Esophagus squamous epithelium (tissue), 5 donors: ENCODE measurements around the gene TTC28. TPM values are rescaled to one million over a fixed set of nuclear protein-coding genes. Genes with fewer than 3 reads are reported as not detected.
"Not testable (repeated sequence)": the region's sequence is repeated elsewhere in the genome, so short reads cannot be mapped to it uniquely, and the experiment has no call there.

Experiments
- DNase-seq: peaks from one replicate; lab custom pipeline; 2025; lab: John Stamatoyannopoulos, UW
- H3K27ac ChIP-seq, 4 donors: fragments of 200-600 bp; sonication (generic); one replicate each; pipeline ENCODE4 v1.5.1; 2016 to 2019; ENCODE audit warnings: mild to moderate bottlenecking in 1 of 4
- H3K27me3 ChIP-seq, 4 donors: fragments of 200-600 bp; sonication (generic); 1 replicate in 3 of 4; 2 replicates in 1 of 4; pipeline versions ENCODE4 v1.5.1 to v1.6.0; 2017 to 2021; ENCODE audit warnings: antibody characterized with exemption in 1 of 4
- H3K36me3 ChIP-seq, 3 donors: fragments of 200-600 bp; sonication (generic); one replicate each; pipeline ENCODE4 v1.5.1; 2016 to 2019
- H3K4me1 ChIP-seq, 3 donors: fragments of 200-600 bp; sonication (generic); one replicate each; pipeline ENCODE4 v1.5.1; 2017 to 2019
- H3K4me3 ChIP-seq, 4 donors: fragments of 200-600 bp; sonication (generic); 1 replicate in 3 of 4; 2 replicates in 1 of 4; pipeline ENCODE4 v1.5.1; 2016 to 2019; ENCODE audit warnings: mild to moderate bottlenecking in 2 of 4, moderate library complexity in 1 of 4
- H3K9me3 ChIP-seq, 3 donors: fragments of 200-600 bp; sonication (generic); one replicate each; pipeline ENCODE4 v1.5.1; 2016 to 2019
- POLR2A ChIP-seq, 4 donors: fragments of 450-650 bp; IDR thresholded peaks; one replicate each; pipeline ENCODE4 v1.6.1; 2017; ENCODE audit warnings: antibody characterized with exemption in 4 of 4, mild to moderate bottlenecking in 4 of 4, moderate library complexity in 3 of 4
- WGBS, 2 donors: methylation state at CpG; one replicate each; pipeline ENCODE4 v1.1.5; 2018; 5-methylcytosine and 5-hydroxymethylcytosine counted together
- intact Hi-C: fragments of 100-400 bp; cut with DNase I; formaldehyde crosslinking; loops from one replicate; pipeline ENCODE4 v1.15.0; 2022
- total RNA-seq, 4 donors: library from RNA; depleted of rRNA; stranded (reverse); fragments of >200 nt; gene quantifications; one replicate each; pipeline ENCODE4 v1.1.0, GENCODE V29; 2016
- TF ChIP-seq, protein P1 (sequence below), 6 experiments: fragments of 450-650 bp in 4 of 6; fragments of 200-600 bp in 2 of 6; sonication (generic) in 2 of 6; IDR thresholded peaks; one replicate each; pipeline ENCODE4 v1.5.1; 2016 to 2019; ENCODE audit warnings: antibody characterized with exemption in 6 of 6, mild to moderate bottlenecking in 4 of 6, moderate library complexity in 4 of 6
- donor health status: DM: yes; HTN: yes; CAD: no.

Gene TTC28
- total RNA-seq, 4 donors from 2014 or later: 6.0 to 21.4 (median 7.7) TPM

DNA sequence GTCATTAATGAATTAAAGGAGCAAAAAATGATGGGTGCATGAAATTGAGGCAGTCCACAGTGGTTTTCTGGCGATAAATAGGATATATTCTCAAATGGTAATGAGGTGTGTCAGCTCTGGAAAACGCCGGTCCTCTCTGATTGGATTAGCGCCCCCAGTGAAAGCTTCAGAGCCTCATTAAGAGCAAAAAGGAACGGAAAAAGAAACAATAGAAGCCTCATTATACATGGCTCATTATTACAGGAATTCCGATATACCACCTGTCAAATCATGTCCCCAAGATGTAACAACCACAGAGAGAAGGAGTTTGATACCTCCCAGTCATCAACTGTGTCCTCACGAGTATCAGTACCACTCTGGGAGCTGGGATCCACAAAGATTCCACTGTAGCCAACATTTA is 584.9 kb downstream of the TTC28 start:
- H3K27ac ChIP-seq: no peak overlapping the region
- H3K4me3 ChIP-seq: no peak overlapping the region
- peaks cover 0 to 60% (median 0%) of the 10 kb centered on the region in 3 donors for H3K36me3 ChIP-seq
- no peak for DNase-seq
- no peaks in the 10 kb centered on the region for H3K9me3 ChIP-seq
- TF ChIP-seq POLR2A (IDR thresholded peaks at IDR 0.05): no peak
- TF ChIP-seq, protein P1, sequence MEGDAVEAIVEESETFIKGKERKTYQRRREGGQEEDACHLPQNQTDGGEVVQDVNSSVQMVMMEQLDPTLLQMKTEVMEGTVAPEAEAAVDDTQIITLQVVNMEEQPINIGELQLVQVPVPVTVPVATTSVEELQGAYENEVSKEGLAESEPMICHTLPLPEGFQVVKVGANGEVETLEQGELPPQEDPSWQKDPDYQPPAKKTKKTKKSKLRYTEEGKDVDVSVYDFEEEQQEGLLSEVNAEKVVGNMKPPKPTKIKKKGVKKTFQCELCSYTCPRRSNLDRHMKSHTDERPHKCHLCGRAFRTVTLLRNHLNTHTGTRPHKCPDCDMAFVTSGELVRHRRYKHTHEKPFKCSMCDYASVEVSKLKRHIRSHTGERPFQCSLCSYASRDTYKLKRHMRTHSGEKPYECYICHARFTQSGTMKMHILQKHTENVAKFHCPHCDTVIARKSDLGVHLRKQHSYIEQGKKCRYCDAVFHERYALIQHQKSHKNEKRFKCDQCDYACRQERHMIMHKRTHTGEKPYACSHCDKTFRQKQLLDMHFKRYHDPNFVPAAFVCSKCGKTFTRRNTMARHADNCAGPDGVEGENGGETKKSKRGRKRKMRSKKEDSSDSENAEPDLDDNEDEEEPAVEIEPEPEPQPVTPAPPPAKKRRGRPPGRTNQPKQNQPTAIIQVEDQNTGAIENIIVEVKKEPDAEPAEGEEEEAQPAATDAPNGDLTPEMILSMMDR (IDR thresholded peaks at IDR 0.05): no peak
- intact Hi-C loops: no loop called here
- no peaks in the 10 kb centered on the region for H3K4me1 ChIP-seq
- H3K27me3 ChIP-seq: no peaks in the 10 kb centered on the region
- WGBS, 2 donors: 79 to 87% methylated on average over 7 of the region's 7 CpGs

DNA sequence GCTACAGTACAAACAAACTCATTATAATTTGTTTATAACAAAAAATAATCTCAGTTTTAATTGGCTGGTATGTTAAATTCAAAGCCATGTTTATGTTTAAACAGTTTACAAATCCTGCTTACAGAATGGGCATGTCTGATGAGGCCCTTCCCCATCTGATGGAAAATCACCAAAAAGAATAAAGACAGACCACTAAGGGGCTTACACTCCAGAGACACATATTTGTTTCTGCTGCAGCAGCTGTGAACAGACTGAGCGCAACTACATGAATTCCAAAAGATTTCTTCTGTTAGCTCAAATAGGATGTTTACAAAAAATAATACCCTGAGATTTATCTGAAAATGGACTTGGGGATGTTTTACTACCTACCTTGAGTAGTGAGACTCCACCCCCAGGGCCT is 585.9 kb downstream of the TTC28 start:
- intact Hi-C loops: no loop called here
- WGBS, 2 donors: 92 to 100% methylated on average over 1 of the region's 1 CpG

DNA sequence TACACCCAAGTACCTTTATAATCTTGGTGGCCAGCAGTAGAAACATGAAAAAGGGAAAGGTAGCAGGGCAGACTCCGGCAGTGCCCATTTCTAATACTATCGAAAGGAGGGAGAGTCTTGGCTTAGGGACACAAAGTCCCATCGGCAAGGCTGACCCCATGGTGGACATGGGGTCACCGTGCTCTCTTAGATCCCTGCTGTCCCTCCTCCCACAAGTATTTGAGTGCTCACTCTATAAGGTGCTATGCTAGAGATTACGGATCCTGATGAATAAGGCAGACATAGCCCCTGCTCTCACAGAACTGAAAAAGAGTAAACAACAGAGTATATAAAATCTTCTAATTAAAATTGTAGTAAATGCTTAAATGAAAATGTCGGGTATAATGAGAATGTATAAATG is 588.2 kb downstream of the TTC28 start:
- DNase-seq: no peak
- TF ChIP-seq, protein P1 (IDR thresholded peaks at IDR 0.05): no peak
- TF ChIP-seq POLR2A (IDR thresholded peaks at IDR 0.05): no peak
- no peaks in the 10 kb centered on the region for H3K4me1 ChIP-seq
- intact Hi-C loops: no loop called here
- no peaks in the 10 kb centered on the region for H3K9me3 ChIP-seq
- no peak overlapping the region for H3K27ac ChIP-seq
- H3K4me3 ChIP-seq: no peak overlapping the region
- H3K36me3 ChIP-seq: peaks cover 0 to 35% (median 0%) of the 10 kb centered on the region in 3 donors
- 97% methylated on average over 5 to 6 of the region's 6 CpGs for WGBS, 2 donors
- H3K27me3 ChIP-seq: no peaks in the 10 kb centered on the region

More for the DNA sequence above, 585.9 kb downstream of the TTC28 start:
- Histone ChIP-seq H3K36me3 (peaks cover 0 to 50% (median 0%) of the 10 kb centered on the region in 3 donors), H3K4me1 (no peaks in the 10 kb centered on the region), H3K4me3 (no peak overlapping the region), H3K27ac (no peak overlapping the region), H3K9me3 (no peaks in the 10 kb centered on the region), H3K27me3 (no peaks in the 10 kb centered on the region)
- TF ChIP-seq POLR2A (IDR thresholded peaks at IDR 0.05): no peak
- TF ChIP-seq, protein P1 (IDR thresholded peaks at IDR 0.05): no peak
- DNase-seq: no peak

DNA sequence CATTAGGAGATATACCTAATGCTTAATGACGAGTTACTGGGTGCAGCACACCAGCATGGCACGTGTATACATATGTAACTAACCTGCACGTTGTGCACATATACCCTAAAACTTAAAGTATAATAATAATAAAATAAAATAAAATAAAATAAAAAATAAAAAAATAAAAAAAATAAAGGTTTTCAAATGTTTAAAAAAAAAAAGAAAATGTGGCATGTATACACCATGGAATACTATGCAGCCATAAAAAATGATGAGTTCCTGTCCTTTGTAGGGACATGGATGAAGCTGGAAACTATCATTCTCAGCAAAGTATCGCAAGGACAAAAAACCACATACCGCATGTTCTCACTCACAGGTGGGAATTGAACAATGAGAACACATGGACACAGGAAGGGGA is 590.1 kb downstream of the TTC28 start:
- H3K4me3 ChIP-seq, DNase-seq, intact Hi-C loops, H3K4me1 ChIP-seq, H3K27ac ChIP-seq, H3K27me3 ChIP-seq, H3K9me3 ChIP-seq: not testable (repeated sequence)
- H3K36me3 ChIP-seq: peaks cover 0 to 28% (median 0%) of the 10 kb centered on the region in 3 donors
- WGBS, 2 donors: 93 to 94% methylated on average over 5 of the region's 5 CpGs

DNA sequence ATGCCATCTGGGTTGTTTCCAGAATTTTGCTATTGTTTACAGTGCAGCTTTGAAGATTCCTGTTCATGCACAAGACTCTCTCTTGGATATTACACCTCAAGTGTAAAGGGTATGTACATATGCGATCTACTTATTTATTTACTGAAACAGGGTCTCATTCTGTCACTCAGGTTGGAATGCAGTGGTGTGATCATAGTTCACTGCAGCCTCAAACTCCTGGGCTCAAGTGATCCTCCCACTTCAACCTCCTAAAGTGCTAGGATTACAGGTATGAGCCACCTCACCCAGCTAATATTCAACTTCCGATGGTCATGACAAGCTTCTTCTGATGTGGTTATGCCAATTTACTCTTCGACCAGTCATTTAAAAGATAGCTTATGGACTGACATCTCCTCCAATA is 602.5 kb downstream of the TTC28 start:
- WGBS, 2 donors: 85 to 91% methylated on average over 3 of the region's 3 CpGs
- H3K4me3 ChIP-seq: no peak overlapping the region
- no peaks in the 10 kb centered on the region for H3K27me3 ChIP-seq
- H3K36me3 ChIP-seq: peaks cover 0 to 8% (median 0%) of the 10 kb centered on the region in 3 donors
- DNase-seq: no peak
- intact Hi-C loops: no loop called here
- no peaks in the 10 kb centered on the region for H3K9me3 ChIP-seq
- peaks cover 0 to 17% (median 6%) of the 10 kb centered on the region in 3 donors for H3K4me1 ChIP-seq
- TF ChIP-seq POLR2A (IDR thresholded peaks at IDR 0.05): no peak
- H3K27ac ChIP-seq: no peak overlapping the region

DNA sequence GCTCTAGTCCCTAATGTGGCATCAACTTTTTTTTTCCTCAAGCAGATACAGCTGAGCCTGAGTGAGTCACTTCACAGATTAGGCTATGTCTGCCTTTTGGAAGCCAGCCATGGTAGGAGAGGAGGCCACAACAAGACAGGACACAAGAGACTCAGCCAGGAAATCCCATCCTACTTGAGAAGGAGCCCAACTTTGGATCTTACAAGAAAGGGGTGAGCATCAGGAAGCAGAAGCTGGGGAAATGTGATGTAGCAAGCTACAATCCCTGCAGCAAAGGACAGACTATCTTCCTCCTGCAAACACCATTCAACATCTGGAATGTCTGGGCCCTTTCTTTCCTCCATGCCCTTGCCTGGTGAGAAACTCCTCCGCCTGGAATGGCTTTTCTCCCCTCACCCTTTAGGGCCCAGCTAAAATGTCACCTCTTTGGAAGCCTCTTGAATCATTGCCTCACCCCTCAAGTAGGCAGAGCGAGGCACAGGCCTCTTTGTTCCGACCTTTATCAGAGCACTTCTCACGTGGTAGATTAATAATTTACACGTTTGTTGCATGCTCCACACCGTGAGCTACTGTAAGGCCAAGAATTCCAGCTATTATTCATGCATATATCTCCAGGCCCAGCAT is 604.2 kb downstream of the TTC28 start:
- intact Hi-C loops: no loop called here
- TF ChIP-seq, protein P1 (IDR thresholded peaks at IDR 0.05): no peak
- TF ChIP-seq POLR2A (IDR thresholded peaks at IDR 0.05): no peak

More for the DNA sequence above, 604.2 kb downstream of the TTC28 start:
- no peak for DNase-seq
- 52 to 84% methylated on average over 6 of the region's 6 CpGs for WGBS, 2 donors
- peaks cover 0 to 9% (median 0%) of the 10 kb centered on the region in 3 donors for H3K36me3 ChIP-seq
- peaks cover 0 to 17% (median 6%) of the 10 kb centered on the region in 3 donors for H3K4me1 ChIP-seq
- H3K4me3 ChIP-seq: no peak overlapping the region
- H3K27ac ChIP-seq: no peak overlapping the region
- H3K9me3 ChIP-seq: no peaks in the 10 kb centered on the region
- no peaks in the 10 kb centered on the region for H3K27me3 ChIP-seq
